ENCODE measurements around the gene MRNIP.

MRNIP gene, protein sequence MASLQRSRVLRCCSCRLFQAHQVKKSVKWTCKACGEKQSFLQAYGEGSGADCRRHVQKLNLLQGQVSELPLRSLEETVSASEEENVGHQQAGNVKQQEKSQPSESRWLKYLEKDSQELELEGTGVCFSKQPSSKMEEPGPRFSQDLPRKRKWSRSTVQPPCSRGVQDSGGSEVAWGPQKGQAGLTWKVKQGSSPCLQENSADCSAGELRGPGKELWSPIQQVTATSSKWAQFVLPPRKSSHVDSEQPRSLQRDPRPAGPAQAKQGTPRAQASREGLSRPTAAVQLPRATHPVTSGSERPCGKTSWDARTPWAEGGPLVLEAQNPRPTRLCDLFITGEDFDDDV

DNA sequence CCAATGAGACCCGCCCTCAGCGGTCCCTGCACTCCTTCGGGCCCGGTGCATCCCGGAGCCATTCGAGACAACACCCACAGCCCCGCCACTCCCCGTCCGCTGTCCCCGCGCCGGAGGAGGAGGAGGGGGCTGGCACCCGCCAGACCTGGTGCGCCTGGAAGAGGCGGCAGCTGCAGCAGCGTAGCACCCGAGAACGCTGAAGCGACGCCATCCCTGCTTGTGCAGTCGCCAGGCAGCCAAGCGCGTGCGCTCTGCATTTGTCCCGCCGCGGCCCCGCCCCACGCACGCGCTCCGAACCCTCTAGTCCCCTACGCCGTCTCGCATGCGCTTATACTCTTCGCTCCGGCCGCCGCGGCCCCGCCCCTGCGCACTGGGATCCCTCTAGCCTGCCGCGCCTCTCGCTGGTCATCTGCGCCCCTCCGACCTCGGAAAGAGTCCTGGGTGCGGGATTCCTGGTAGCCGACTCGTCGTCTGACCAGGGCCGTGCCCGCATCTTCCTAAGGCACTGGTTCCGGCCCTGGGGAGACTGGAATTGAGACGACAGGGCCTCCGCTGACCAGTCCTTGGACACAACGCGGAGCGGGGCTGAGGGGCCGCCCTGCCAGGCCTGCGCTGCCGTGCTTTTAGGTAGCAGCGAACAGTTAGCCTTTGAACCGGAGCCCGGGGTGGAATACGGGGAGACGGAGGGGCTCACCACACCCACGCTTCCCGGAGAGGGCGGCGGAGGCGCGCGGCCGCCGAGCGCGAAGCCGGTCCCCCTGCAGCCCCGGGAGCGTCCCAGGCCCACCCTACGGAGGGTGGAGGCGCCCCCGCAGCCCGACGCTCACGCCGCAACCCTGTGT is at the start of gene MRNIP:
Gene MRNIP (minus strand): TSS at position 232 of the 842 bp plus-strand sequence. CDS start 21 bp downstream, at position 211.
- peak within 1 kb of the TSS; percentile 97 for H3K27ac ChIP-seq (ENCODE audit: low read depth, low read length)
- H3K4me1 ChIP-seq (ENCODE audit: insufficient read depth, low read length), result peaks cover 18% of the 10 kb centered on the region
- peak within 1 kb of the TSS; percentile 91 to 95 for H3K4me3 ChIP-seq (ENCODE audit: low read depth in 1 of 2, low read length in 2 of 2)
- no peaks in the 10 kb centered on the region for H3K9me3 ChIP-seq (ENCODE audit: low read length)
- H3K9ac ChIP-seq (ENCODE audit: low read length), result peak within 1 kb of the TSS; percentile 68
- H3K27me3 ChIP-seq (ENCODE audit: control insufficient read depth in 1 of 2, insufficient read depth in 2 of 2, low read length in 2 of 2), result no peaks in the 10 kb centered on the region
- peaks cover 2% of the 10 kb centered on the region for H3K36me3 ChIP-seq (ENCODE audit: insufficient read depth, low read length)

DNA sequence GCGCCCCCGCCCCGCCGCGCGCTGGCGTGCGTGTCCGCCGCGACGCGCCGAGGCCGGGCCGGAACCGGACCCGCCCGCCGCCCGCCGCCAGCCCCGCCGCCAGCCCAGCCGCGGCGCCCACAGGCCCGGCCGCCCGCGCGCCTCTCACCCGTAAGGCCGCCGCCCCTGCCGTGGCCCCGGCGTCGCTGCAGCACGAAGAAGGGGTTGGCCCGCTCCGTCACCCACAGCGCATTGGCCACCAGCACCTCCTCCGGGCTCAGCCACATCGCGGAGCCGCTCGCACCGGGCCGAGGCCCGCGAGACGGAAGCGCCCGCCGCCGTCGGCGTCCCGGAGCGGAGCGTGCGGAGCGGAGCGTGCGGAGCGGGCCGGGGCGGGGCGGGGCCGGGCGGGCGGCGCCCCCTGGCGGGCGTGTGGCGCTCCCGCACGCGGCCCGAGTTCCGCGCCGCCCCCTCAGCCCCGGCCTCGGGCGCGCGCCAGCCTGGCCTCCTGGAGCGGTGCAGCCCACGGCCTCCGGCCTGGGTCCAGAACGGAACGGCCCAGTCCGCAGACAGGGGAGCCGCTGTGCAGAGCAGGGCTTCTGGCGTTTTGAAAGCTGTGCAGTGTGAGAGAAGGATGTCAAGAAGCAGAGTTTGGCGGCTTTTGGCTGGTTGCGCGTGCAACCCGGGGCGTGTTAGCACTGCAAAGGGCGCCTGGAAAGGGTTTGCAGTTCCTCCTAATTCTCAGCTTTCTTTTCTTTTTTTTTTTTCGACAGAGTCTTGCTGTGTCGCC is 49.1 kb upstream of the MRNIP start, which contains the start of gene TBC1D9B:
Gene TBC1D9B (minus strand): TSS at position 342 of the 769 bp plus-strand sequence. CDS start 76 bp downstream, at position 266.
- Histone ChIP-seq H3K9ac (ENCODE audit: low read length) (peak within 1 kb of the TSS; percentile 46), H3K27ac (ENCODE audit: low read depth, low read length) (peak within 1 kb of the TSS; percentile 68), H3K36me3 (ENCODE audit: insufficient read depth, low read length) (peaks cover 4% of the 10 kb centered on the region), H3K4me1 (ENCODE audit: insufficient read depth, low read length) (peaks cover 16% of the 10 kb centered on the region), H3K9me3 (ENCODE audit: low read length) (no peaks in the 10 kb centered on the region), H3K27me3 (ENCODE audit: control insufficient read depth in 1 of 2, insufficient read depth in 2 of 2, low read length in 2 of 2) (no peaks in the 10 kb centered on the region), H3K4me3 (ENCODE audit: low read depth in 1 of 2, low read length in 2 of 2) (peak within 1 kb of the TSS; percentile 67 to 78)

DNA sequence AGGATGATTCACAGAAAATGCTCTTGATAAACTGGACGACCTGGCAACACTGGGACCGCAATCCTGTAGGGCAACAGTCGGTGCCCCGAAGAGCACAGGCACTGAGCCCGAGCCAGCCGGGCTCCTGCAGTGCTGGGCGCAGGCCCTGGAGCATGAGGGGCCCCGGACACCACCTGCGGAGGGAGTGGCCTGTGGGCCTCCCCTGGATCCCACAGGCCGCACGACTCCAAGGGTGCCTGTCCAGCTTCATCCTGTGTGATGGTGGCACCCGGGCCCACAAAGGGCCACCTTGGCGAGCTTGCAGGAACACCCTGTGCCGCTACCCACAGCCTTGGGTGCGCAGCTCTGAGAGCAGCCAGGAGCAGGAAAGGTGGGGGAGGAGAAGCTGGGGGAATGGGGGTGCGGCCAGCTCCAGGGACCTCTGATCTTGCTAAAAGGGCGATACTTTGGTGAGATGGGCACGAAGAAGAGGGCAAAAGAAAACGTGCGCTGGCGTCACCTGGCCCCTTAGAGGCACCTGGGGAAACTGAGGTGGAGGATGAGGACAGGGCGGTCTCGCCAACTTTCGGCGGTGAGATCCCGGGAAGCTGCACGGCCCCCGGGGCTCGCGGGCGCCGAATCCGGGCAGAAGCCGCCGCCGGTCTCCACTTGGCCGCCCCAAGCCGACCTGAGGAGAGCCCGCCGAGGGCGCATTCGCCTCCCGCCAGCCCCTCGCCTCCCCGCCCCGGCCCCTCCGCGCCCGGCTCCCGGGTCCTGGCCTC is 48.4 kb upstream of the MRNIP start:
- H3K27me3 ChIP-seq (ENCODE audit: control insufficient read depth in 1 of 2, insufficient read depth in 2 of 2, low read length in 2 of 2), result no peaks in the 10 kb centered on the region
- H3K9me3 ChIP-seq (ENCODE audit: low read length), result no peaks in the 10 kb centered on the region
- H3K9ac ChIP-seq (ENCODE audit: low read length), result peak overlapping the region; percentile 46
- H3K27ac ChIP-seq (ENCODE audit: low read depth, low read length), result peak overlapping the region; percentile 68
- peak overlapping the region; percentile 34 to 63 for H3K4me3 ChIP-seq (ENCODE audit: low read depth in 1 of 2, low read length in 2 of 2)
- H3K4me1 ChIP-seq (ENCODE audit: insufficient read depth, low read length), result peaks cover 16% of the 10 kb centered on the region
- H3K36me3 ChIP-seq (ENCODE audit: insufficient read depth, low read length), result peaks cover 4% of the 10 kb centered on the region

DNA sequence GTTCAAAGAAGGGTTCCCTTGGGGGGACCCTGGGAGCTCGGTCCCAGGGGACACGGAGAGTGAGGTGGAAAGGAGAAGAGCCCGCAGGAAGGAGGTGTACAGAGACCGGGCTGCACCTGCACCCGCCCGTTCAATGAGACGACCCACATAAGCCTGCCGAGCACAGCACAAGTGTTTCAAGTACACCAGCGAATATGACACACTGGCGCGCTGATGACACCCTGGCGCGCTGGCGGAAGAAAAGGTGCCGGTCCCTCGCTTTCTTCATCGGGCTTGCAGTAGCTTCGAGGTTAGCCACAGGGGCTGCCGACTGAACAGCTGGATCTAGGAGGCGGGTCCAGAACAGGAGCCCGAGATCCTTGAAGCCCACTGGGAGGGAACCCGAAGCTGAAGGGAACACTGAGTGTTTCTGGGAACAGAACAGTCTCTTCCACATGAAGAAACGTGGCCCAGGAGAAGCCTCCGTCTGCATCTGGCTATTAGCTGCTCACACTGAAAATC is 47.7 kb upstream of the MRNIP start:
- Histone ChIP-seq H3K27me3 (ENCODE audit: control insufficient read depth in 1 of 2, insufficient read depth in 2 of 2, low read length in 2 of 2) (no peaks in the 10 kb centered on the region), H3K9me3 (ENCODE audit: low read length) (no peaks in the 10 kb centered on the region), H3K4me1 (ENCODE audit: insufficient read depth, low read length) (peaks cover 16% of the 10 kb centered on the region), H3K27ac (ENCODE audit: low read depth, low read length) (peak overlapping the region; percentile 68), H3K36me3 (ENCODE audit: insufficient read depth, low read length) (peaks cover 4% of the 10 kb centered on the region), H3K9ac (ENCODE audit: low read length) (peak overlapping the region; percentile 46), H3K4me3 (ENCODE audit: low read depth in 1 of 2, low read length in 2 of 2) (peak overlapping the region in 1 of 2 donors; percentile 63)

DNA sequence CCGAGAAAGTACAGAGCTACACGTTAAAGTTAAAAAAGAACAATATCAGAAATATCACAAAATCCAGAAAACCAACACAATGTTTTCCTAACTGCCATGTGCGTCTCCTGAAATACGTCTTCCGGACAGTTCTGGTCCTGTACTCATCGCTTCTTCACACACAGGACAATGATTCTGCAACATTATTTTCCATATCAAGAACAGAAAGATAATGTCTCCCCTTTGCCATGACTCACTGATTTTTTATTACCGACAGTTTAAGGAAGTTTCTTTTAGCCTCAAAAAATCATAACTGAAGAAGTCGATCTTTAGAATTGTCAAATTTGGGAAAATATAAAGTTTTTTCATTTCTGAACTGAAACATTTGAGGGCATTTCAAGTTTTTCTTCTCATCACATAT is 46.5 kb upstream of the MRNIP start:
- Histone ChIP-seq H3K9ac (ENCODE audit: low read length) (no peak overlapping the region), H3K27ac (ENCODE audit: low read depth, low read length) (no peak overlapping the region), H3K4me3 (ENCODE audit: low read depth in 1 of 2, low read length in 2 of 2) (no peak overlapping the region), H3K27me3 (ENCODE audit: control insufficient read depth in 1 of 2, insufficient read depth in 2 of 2, low read length in 2 of 2) (no peaks in the 10 kb centered on the region), H3K4me1 (ENCODE audit: insufficient read depth, low read length) (peaks cover 16% of the 10 kb centered on the region), H3K9me3 (ENCODE audit: low read length) (no peaks in the 10 kb centered on the region), H3K36me3 (ENCODE audit: insufficient read depth, low read length) (peaks cover 4% of the 10 kb centered on the region)

DNA sequence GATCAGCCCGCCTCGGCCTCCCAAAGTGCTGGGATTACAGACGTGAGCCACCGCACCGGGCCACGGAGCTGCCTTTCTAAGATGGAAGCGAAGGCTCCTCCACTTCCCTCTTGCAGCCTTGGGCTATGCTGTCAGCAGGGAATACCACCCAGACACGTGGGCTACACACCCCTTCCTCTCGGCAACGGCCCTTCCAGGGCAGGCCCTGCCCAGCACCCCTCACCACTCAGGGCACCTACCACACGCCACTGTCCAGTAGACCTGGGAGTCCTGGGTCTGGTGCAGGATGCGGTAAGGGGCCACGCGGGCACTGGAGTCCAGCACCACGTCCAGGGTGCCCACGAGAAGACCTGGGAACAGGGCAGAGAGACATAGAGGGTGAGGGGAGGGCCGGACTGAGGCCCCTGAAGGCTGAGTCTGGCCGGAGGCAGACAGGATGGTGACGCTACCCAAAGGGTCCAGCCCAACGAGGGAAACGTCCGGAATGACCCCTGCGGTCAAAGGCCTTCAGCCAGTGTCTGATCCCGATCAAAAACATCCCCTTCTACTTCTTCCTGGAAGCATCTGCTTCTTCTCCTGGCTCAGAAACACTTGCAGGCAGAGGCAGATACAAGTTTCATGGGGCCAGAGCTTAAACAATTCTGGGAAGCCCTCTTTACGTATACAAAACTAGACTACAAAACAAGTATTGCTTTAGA is 46.0 kb upstream of the MRNIP start:
- H3K9me3 ChIP-seq (ENCODE audit: low read length), result no peaks in the 10 kb centered on the region
- H3K4me3 ChIP-seq (ENCODE audit: low read depth in 1 of 2, low read length in 2 of 2), result no peak overlapping the region
- peaks cover 4% of the 10 kb centered on the region for H3K36me3 ChIP-seq (ENCODE audit: insufficient read depth, low read length)
- H3K4me1 ChIP-seq (ENCODE audit: insufficient read depth, low read length), result peaks cover 16% of the 10 kb centered on the region
- H3K9ac ChIP-seq (ENCODE audit: low read length), result no peak overlapping the region
- no peaks in the 10 kb centered on the region for H3K27me3 ChIP-seq (ENCODE audit: control insufficient read depth in 1 of 2, insufficient read depth in 2 of 2, low read length in 2 of 2)
- no peak overlapping the region for H3K27ac ChIP-seq (ENCODE audit: low read depth, low read length)

DNA sequence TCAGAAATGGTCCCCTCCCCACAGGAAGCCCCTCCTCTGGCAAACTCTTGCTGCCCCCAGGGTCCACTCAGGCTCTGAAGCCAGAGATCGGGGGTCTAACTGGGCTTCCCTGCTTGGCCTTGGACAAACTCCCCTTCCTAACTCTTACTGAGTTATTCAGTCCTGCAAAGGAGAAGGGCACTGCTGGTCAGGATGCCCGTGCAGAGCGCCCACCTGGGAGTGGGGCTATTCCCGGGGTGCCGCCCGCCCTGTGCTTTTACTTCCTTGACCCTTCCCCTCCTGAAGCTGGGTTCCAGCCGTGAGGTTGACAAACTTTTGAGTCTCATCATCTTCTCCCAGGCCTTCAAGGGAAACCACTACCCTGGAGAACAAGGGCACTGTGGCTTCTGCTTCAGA is 44.1 kb upstream of the MRNIP start:
- H3K27ac ChIP-seq (ENCODE audit: low read depth, low read length), result no peak overlapping the region
- H3K36me3 ChIP-seq (ENCODE audit: insufficient read depth, low read length), result peaks cover 16% of the 10 kb centered on the region

DNA sequence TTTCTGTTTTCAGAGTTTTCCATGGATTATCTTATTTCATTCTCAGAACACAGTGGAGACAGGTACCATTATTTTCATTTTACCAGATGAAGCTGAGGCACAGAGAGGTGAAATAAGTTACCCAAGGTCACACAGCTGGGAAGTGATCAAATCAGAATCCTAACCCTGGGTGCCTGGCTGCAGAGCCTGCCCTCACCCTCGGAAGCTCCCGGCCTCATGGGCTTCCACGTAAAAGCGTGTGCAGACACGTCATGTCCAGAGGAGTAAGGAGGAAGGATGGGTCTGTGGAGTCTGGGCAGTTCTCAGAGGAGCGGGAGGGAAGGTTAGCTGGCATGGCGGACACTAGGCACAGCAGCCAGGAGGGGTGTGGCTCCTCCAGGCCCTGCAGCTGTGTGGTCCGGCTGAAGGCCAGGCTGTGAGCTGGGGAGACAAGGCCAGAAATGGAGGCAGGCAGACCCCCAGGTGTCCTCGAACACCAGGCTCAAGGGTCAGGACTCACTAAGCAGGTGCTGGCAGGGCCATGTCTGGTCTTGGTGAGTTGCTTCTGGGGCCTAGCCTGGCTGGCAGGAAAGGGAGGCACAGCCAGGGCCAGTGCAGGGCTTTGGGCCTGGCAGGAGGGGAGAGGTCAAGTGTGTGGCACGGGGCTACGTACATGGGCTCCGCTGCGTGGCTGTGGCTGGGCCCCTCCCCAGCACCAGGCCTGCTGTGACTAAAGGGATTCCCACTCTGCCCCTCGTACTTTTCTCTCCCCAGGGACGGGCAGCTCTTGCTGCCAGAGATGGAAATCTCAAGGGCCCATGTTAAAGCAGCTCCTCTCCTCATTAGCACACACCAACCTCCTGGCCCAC is 43.5 kb upstream of the MRNIP start:
- Histone ChIP-seq H3K27me3 (ENCODE audit: control insufficient read depth in 1 of 2, insufficient read depth in 2 of 2, low read length in 2 of 2) (no peaks in the 10 kb centered on the region), H3K9me3 (ENCODE audit: low read length) (no peaks in the 10 kb centered on the region), H3K9ac (ENCODE audit: low read length) (no peak overlapping the region), H3K27ac (ENCODE audit: low read depth, low read length) (no peak overlapping the region), H3K36me3 (ENCODE audit: insufficient read depth, low read length) (peaks cover 22% of the 10 kb centered on the region), H3K4me1 (ENCODE audit: insufficient read depth, low read length) (peaks cover 12% of the 10 kb centered on the region), H3K4me3 (ENCODE audit: low read depth in 1 of 2, low read length in 2 of 2) (no peak overlapping the region)

More for the DNA sequence above, 44.1 kb upstream of the MRNIP start:
- no peaks in the 10 kb centered on the region for H3K9me3 ChIP-seq (ENCODE audit: low read length)
- no peaks in the 10 kb centered on the region for H3K27me3 ChIP-seq (ENCODE audit: control insufficient read depth in 1 of 2, insufficient read depth in 2 of 2, low read length in 2 of 2)
- peaks cover 12% of the 10 kb centered on the region for H3K4me1 ChIP-seq (ENCODE audit: insufficient read depth, low read length)
- no peak overlapping the region for H3K4me3 ChIP-seq (ENCODE audit: low read depth in 1 of 2, low read length in 2 of 2)
- H3K9ac ChIP-seq (ENCODE audit: low read length), result no peak overlapping the region

DNA sequence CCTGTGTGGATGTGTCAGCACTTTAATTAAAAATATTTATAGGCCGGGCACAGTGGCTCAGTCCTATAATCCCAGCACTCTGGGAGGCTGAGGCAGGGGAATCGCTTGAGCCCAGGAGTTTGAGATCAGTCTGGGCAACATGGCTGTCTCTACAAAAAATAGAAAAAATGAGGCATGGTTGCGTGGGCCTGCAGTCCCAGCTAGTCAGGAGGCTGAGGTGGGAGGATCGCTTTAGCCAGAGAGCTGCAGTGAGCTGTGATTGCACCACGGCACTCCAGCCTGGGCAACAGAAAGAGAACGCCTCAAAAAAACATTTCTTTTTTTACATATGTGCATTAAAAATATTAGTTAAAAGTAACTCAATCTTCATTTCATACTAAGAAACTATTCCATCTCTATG is 42.8 kb upstream of the MRNIP start:
- no peak overlapping the region for H3K9ac ChIP-seq (ENCODE audit: low read length)
- H3K27ac ChIP-seq (ENCODE audit: low read depth, low read length), result no peak overlapping the region
- no peaks in the 10 kb centered on the region for H3K27me3 ChIP-seq (ENCODE audit: control insufficient read depth in 1 of 2, insufficient read depth in 2 of 2, low read length in 2 of 2)
- no peak overlapping the region for H3K4me3 ChIP-seq (ENCODE audit: low read depth in 1 of 2, low read length in 2 of 2)
- H3K9me3 ChIP-seq (ENCODE audit: low read length), result no peaks in the 10 kb centered on the region
- peaks cover 6% of the 10 kb centered on the region for H3K4me1 ChIP-seq (ENCODE audit: insufficient read depth, low read length)
- peaks cover 20% of the 10 kb centered on the region for H3K36me3 ChIP-seq (ENCODE audit: insufficient read depth, low read length)

Measured in muscle layer of colon (tissue), 2 donors.